ENCODE data around the gene WASHC4.
"Not testable (repeated sequence)": the region's sequence is repeated elsewhere in the genome, so short reads cannot be mapped to it uniquely, and the experiment has no call there.

The WASHC4 gene

GRCh38 chr12:105092336-105092735, 15.2 kb upstream of the WASHC4 start:
- no peak for DNase-seq (ENCODE audit: low read depth)

GRCh38 chr12:105095338-105095737, 12.2 kb upstream of the WASHC4 start:
- DNase-seq (ENCODE audit: low read depth), result not testable (repeated sequence)

- no peak for DNase-seq (ENCODE audit: low read depth)
Measured at GRCh38 chr12:105099356-105099755, 8.2 kb upstream of the WASHC4 start.

- DNase-seq (ENCODE audit: low read depth), result peak; percentile 79
Measured at GRCh38 chr12:105100207-105100985, 7.1 kb upstream of the WASHC4 start.

DNA sequence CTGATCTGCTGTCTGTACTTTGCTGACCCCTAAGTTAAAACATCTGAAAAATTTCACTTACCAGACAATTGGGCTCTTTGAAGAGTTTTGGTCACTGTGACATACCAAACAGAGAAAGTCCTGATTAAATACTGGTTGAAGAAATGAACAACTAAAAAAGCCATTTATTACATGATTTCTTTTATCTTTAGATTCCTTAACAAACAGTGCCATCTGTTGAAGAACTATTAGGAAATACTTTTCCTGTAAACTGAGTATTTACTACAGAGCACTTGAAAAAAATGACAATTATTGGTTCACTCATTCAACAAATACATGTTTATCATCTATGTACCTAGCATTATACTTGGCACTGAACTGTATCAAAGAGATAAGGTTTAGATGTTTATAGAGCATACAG, 6.5 kb upstream of the WASHC4 start:
- DNase-seq (ENCODE audit: low read depth), result peak; percentile 37

DNA sequence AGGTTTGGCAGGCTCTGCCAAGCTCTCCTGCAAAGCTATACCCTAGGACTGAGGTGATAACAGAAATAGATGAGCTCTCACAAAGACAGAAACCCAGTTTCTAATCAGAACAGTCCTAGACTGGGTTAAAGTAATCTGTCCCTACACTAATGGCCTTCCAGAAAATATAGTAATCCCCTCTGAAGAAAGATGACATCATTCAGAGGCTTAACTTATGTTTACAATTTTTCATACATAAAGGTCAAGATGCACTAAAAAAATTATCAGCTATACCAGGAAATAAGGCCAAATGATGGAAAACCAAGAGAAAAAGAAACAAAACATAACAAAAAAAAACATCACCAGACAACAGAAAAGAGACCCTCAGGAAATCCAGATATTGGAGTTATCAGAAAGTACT, 4.9 kb upstream of the WASHC4 start:
- no peak for DNase-seq (ENCODE audit: low read depth)

GRCh38 chr12:105104762-105105161, 2.8 kb upstream of the WASHC4 start:
- DNase-seq (ENCODE audit: low read depth), result no peak

- no peak for DNase-seq (ENCODE audit: low read depth)
Measured at GRCh38 chr12:105106621-105107020, 910 bp upstream of the WASHC4 start.

- DNase-seq (ENCODE audit: low read depth), result no peak
Measured at GRCh38 chr12:105107171-105107493, 399 bp upstream of the WASHC4 start.

- DNase-seq (ENCODE audit: low read depth), result peak; percentile 69
Measured at GRCh38 chr12:105109465-105110212, 2.1 kb downstream of the WASHC4 start.

DNA sequence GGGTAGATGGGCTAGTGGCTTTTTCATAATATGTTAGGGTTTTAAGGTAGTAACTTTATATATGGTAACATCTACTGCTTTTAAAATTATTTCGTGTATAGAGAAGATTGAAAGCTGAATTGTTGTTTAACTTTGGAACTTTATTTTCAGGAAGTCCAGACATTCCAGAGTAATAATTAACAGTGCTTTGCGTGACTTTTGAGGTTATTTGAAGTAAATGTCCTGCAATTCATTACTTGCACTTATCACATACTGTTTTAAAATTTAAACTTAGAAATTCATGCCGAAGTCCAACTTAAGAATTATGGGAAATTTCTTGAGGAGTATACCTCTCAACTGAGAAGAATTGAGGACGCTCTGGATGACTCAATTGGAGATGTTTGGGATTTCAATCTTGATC, 3.3 kb downstream of the WASHC4 start:
- no peak for DNase-seq (ENCODE audit: low read depth)

- no peak for DNase-seq (ENCODE audit: low read depth)
Measured at GRCh38 chr12:105113094-105113493, 5.6 kb downstream of the WASHC4 start.

DNA sequence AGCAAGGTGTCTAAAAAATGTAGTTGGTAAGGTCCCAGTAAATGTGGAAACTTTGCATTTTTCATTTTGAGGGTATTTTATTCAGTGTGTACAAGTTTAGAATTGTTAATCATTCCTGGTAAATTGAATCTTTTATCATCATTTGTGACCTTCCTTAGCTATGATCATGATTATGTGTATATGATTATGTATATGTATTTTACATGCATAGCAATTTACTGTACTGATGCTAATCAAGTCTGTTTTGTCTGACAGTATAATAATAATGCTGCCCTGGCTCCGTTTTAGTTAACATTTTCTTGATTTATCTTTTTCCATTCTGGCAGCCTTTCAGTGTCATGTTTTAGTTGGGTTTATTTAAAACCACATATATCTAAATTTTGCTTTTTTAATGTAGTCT, 9.4 kb downstream of the WASHC4 start:
- no peak for DNase-seq (ENCODE audit: low read depth)

- DNase-seq (ENCODE audit: low read depth), result peak; percentile 37
Measured at GRCh38 chr12:105120551-105120950, 13.0 kb downstream of the WASHC4 start.

DNA sequence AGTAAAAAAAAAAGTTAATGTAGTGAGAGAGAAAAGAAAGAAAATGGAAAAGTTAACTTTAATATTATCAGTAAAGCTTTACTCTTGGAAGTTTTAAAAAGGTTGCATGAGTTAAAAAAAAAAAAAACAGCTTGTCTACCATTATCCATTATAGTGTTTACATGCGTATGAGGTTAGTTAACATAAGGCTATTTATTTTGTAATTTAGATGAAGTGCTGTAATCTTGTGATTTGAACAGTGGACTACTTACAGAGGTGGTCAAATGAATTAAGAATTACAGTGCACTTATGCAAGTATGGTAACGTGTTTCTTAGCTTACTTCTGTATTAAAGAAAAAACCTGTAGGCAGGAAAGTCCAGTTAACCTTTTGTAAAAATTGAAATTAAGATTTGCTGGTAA, 30.7 kb downstream of the WASHC4 start:
- no peak for DNase-seq (ENCODE audit: low read depth)

GRCh38 chr12:105141320-105141922, 33.9 kb downstream of the WASHC4 start:
- DNase-seq (ENCODE audit: low read depth), result no peak

DNA sequence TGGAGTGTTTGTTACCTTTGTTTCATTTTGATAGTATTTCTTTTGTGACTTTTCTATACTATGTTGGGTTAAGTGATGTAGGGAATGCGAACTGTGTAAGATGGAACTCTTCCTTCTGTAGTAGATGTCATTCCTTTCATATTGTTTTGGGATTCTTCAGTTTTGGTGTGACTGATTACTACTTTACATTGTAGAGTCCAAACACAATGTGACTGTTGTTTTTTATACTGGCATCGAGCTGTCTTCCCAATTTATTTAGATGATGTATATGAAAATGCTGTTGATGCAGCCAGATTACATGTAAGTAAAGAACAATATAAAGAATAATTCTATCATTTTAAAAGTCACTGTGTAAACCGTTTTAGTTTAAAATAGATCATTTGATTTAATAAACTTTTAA, 34.7 kb downstream of the WASHC4 start:
- DNase-seq (ENCODE audit: low read depth), result no peak

DNA sequence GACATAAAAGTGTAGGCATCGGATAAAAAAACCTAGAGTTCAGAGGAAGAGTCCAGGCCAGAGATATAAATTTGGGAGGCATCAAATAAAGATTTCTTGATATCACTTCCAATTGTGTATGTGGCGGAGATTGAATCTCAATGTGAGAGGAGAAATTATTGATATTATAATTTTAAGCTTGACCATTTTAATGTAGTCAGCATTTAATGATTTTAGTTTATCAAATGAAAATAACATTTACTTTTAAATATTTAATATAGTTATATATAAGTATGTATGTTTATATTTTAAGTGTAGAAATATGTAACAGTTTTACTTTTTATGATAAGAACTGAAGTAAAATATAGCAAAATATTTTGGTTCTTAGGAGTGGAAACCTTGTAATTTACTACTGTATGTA, 48.7 kb downstream of the WASHC4 start:
- DNase-seq (ENCODE audit: low read depth), result no peak

DNA sequence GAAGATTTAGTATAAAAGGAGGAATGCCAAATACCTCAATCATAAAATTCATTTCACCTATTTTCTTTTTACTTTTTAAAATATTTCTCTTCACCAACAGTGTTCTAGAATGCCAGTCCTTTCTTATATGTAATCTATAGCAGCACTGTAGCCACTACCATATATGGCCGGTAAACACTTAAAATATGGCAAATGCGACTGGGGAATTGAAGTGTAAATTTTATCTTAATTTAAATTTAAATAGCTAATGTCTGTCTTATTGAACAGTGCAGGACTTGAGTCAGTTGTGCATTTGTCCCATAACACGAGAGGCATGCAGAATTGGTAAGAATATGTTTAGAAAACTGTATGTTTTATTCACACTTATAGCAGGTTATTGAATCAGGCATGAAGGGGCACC, 50.1 kb downstream of the WASHC4 start:
- no peak for DNase-seq (ENCODE audit: low read depth)

- no peak for DNase-seq (ENCODE audit: low read depth)
Measured at GRCh38 chr12:105158876-105159275, 51.3 kb downstream of the WASHC4 start.

DNA sequence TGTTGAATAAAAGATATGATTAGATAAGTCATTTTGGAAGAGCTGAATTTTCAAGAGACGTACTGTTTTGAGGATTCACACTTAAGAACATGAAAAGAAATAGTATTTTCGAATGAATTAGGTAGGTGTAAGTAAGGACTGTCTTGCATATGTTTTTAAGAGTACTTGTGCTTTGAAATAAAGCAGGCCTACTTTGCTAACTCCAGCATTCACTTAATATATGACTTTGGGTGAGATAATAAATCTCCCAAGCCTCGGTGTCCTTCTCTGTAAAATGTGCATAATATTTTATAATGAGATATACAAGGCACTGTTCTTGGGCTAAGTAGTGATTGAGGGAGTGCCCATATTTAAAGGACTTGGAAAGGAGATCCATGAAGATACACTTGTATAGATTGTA, 54.6 kb downstream of the WASHC4 start:
- no peak for DNase-seq (ENCODE audit: low read depth)

DNA sequence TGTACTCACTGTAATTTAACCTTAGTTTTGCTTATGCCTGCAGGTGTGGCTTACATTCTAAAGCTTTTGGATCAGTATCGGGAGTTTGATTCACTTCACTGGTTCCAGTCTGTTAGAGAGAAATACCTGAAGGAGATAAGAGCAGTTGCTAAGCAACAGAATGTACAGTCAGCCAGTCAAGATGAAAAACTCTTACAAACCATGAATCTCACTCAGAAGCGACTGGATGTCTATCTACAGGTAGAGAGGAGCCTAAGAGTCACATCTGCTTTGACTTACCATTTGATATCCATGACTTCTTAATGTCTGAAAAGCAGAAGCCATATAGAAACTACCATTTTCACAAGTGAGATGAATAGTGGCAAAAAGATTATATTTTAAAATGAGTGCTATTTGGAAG, 56.5 kb downstream of the WASHC4 start:
- DNase-seq (ENCODE audit: low read depth), result peak; percentile 17

- peak; percentile 66 for DNase-seq (ENCODE audit: low read depth)
Measured at GRCh38 chr12:105166736-105167135, 59.2 kb downstream of the WASHC4 start.

All from iris pigment epithelial cell (primary cell).